T47D (cell line): ENCODE measurements around the gene TTC7B.

ENCODE experiments used
- DNase-seq, 2 experiments: peaks; one replicate each; pipeline versions ENCODE4 v3.0.0 to v3.0.0-alpha.2; 2011 to 2012; ENCODE audit warnings: low read depth in 1 of 2, low spot score in 1 of 2
- JUND ChIP-seq: IDR thresholded peaks from 2 replicates; pipeline ENCODE4 v1.6.1; 2012; ENCODE audit warnings: low read depth
- in situ Hi-C: cut with HindIII; loops from 2 replicates; pipeline ENCODE4 v1.10.0; 2016; ENCODE audit warnings: low sequenced_read_pairs, low pct_unique_long_range_greater_than_20kb

The TTC7B gene

DNA sequence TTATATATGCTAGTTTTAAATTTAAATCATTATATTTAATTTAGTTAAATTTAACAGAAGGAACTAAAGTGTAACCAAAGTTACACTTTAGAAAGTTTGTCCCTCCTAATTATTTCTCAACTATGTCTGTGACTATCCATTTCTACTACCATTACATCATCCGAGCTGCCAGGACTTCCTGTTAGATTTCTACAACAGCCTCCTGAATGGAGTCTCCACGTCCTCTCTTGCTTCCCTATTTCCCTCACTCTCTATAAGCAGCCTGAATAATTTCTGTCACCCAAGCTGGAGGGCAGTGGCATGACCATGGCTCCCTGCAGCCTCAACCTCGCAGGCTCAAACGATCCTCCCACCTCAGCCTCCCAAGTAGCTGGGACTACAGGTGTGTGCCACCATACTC lies 84.1 kb downstream of the TTC7B start:
- DNase-seq = no peak

DNA sequence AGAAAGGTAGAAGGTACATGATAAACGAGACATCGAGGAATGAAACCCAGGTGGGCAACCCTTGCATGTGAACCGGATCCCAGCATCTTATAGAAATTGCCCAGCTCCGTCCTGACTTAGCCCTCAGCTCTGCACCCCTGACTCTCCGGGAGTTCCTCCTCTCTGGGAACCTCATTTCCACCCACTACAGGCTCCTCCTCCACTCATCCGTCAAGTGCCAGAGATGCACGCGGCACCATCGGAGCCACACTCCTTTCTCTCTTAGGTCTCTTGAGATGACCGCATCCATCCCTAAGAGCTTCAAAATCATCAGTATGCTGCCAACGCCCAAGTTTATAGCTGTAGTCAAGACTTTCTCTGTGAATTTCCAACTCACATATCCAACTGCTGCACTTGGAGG lies 84.7 kb downstream of the TTC7B start:
- in situ Hi-C loops = no loop called here
- no peak for TF ChIP-seq JUND

More for the DNA sequence above, 84.1 kb downstream of the TTC7B start:
- in situ Hi-C loops = no loop called here
- no peak for TF ChIP-seq JUND

DNA sequence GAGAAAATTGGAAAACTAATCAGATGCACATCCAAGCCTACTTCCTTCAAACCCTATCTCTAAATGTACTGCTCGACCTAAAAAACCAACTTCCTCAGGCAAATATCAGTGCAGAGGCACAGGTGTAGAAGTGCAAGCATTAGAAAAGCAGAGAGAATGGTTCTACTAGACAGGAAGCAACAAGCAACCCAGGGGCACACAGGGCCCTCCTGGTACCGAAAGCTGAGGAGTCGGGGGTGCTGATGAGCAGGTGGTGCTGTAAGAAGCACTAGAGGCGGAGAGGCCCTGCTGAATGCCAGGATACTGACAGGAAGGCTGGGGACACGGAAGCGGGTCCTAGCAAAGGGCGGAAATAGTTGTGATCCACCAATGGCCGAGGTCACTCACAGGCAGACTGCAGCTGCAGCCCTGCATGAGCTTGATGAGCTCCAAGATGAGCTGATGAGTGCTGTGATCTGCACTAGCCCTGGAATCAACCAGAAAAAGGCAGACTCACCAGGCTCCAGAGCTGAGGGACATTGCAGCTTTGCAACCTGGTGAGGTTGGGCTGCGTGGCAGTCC lies 85.9 kb downstream of the TTC7B start:
- in situ Hi-C loops = no loop called here
- no peak for TF ChIP-seq JUND
- DNase-seq = no peak

More for the DNA sequence above, 84.7 kb downstream of the TTC7B start:
- DNase-seq = no peak

DNA sequence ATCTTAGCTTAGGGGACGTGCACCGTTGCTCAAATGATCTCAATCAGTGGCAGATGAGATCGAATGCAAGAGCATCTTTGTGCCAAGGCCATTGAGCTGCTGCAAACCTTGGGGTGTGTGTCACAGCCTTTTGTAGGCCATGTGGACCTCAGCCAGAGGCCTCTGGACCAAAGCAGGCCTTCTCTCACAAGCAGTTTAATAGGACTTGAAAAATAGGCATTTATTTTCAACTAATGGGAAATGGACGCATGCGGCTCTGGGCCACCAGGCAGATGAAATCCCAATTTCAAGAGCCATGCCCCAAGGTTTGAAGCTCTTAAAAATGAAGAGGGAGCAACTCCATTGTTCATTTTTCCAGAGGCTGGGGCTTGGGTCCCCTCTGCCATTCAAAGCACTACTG lies 87.3 kb downstream of the TTC7B start:
- no peak for DNase-seq
- in situ Hi-C loops = no loop called here
- no peak for TF ChIP-seq JUND

DNA sequence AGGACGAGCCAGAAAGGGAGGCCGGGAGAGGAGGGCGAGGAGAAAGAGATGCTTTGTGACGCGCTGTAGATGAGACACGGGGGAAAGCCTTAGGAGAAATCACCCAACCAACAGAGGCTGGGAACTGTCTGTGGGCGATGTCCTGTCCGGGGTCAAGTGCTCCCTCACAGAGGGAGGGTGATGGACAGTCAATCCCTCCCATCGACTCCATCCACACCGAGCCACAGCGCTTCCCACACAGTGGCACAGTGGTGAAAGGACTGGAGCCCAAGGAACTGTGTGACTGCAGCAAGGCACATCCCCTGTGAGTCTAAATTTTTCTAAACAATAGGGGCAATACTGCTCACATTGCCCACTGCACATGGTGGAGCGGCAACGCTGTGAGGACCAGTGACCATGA lies 89.1 kb downstream of the TTC7B start:
- no peak for DNase-seq
- TF ChIP-seq JUND = no peak
- in situ Hi-C loops = no loop called here

DNA sequence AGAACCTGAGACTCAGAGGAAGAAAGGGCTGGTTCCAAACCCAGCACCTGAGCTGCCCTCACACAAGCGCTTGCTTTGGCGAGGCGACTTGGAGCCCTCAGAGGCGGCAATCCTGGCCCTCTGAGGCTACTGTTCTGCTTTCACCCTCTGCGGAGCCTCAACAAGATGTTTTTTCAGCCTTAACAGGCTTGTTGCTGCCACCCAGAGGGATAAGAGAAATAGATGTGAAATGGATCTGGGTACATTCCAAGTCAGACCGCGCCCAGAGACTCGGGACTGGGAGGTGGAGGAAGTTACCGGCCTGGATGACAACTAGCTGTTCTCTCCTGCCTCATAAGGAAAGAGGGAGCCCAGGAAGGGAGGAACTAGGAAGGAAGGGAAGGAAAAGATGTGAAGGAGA lies 89.6 kb downstream of the TTC7B start:
- DNase-seq = peak in 1 of 2 experiments; percentile 71
- in situ Hi-C loops = no loop called here
- no peak for TF ChIP-seq JUND

DNA sequence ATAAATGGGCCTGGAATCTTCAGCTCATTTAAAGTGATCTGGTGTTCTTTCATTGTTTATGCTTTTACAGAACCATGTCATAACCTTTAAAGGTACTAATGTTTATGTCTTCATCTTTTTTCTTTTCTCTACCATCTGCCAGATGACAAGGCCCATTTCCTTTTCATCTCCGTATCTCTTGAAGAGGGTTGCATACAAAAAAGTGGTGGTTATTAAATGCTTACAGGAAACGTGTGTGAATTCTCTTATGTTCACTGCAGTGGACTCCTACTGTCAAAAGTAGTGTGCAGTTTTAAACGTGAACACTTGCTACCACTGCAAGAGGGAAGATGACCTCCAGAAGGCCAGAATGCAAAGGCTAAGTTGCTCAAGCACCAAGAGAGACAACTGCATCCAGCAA lies 91.4 kb downstream of the TTC7B start:
- in situ Hi-C loops = no loop called here
- no peak for TF ChIP-seq JUND
- DNase-seq = no peak

DNA sequence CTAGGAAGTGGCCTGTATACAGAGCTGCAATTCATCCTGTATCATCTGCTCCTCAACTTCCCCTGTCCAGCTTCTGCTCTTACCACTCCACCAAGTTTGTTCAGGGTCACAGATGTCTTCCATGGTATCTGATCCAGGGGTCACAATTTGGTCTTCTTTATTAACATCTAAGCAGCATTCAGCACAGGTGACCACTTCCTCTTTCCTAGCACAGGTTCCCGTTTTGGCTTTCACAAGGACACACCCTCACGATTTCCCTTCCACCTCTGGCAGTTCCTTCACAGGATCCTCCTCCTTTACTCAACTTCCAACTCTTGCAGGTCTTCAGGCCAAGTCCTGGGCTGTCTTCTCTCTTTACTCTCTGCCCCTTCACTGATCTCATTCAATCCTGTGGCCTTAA lies 93.6 kb downstream of the TTC7B start:
- in situ Hi-C loops = no loop called here
- DNase-seq = no peak
- no peak for TF ChIP-seq JUND

DNA sequence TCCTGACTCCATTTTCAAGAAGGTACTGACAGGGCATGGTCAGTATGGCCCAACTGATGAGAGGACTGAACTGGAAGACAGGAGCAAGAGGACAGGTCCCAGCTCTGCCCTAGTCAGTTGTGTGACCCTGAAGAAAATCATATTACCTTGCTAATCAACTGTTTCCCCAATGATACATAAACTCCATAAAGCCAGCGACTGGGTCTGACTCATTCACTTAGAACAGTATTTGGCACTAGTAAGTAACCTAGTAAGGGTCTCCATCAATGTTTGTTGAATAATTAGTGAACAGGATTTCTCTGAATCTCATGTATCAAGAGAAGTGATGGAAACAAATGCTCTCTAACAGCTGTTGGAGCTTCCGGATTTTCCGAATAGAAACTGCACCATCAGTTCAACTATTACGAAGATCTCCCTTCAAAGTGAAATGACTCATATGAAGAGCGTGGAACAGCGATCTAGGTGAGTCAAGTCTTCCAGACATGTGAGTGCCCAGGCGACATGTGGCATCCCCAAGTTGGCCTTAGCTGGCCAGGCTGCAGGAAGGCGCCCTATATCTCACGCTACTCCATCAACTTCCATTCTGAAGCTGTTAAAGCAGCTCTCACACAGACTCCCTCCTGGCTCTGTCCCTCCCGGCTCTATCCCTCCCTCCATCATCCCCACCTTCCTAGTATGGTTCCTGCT lies 94.5 kb downstream of the TTC7B start:
- in situ Hi-C loops = no loop called here
- TF ChIP-seq JUND = no peak
- no peak for DNase-seq

DNA sequence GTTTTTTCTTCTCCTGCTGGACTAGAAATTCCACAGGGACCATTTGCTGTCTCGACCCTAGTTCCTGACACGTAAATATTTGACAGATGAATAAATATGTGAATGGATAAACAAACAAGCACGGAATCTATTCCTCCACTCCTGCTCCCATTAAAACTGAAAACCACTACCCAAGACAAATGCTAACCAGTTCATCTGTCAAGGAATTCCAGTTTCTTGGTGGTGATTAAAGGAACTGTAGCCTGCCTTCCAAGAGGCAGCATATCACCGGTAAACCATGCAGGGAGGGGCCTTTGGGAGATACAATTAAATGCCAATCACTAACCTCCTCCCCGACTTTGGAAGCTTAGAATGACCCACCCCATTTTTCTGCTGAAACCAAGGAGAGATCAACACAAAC lies 95.4 kb downstream of the TTC7B start:
- no peak for TF ChIP-seq JUND
- no peak for DNase-seq
- in situ Hi-C loops = no loop called here

DNA sequence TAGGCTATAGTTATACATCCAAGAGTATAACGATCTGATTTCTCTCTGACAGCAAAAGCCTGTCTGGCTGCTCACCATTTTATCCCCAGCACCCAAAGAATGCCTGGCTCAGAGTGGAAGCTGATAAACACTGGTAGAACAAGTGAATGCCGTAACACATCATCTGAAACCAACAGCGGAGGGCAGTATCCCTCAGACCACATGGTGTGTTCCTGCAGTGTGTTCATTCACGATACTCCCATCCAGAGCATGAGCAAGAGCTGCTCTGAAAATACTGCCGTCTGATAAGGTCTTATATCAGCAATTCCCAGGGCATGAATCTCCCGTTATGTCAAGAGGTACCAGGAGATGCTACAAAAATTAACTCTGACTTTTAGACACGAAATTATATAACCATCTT lies 95.9 kb downstream of the TTC7B start:
- DNase-seq = peak in 1 of 2 experiments; percentile 46
- TF ChIP-seq JUND = no peak
- in situ Hi-C loops = no loop called here

DNA sequence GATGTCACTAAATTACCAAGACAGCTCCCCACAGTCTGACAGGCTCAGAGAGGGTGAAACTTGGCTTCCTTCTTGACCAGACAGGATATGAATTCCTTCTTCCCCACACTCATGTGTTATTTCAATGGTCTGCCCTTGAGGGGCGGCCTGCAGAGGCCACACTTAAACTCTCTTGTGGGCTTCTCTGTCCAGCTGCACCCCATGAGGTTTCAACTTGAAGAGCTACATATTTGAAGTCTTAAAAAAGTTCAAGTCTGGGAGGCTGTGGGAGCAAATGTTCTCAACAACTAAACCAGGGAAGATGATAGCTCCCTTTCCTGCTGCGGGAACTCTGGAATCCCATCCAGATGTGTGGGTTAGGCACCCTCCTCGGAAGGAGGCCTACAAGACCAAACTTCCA lies 98.3 kb downstream of the TTC7B start:
- TF ChIP-seq JUND = no peak
- no peak for DNase-seq
- in situ Hi-C loops = no loop called here

DNA sequence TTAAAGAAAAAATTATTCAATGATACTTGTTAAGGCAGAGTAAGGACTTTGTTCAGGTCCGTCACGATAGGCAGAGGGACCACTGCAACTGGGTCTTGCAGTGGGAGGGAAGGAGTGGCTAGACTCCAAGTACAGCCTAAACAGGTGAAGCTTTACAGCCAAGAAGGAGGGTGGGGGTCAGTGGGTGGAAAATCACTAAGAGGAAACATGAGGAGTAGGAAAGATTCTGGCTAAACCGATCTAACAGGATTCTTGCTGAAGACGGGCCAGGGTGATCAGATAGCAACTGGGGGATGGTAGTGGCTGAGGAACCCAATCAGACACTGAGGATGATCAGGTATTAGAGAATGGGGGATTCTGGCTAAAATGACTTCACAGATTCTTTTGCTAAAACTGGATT lies 100.2 kb downstream of the TTC7B start:
- no peak for TF ChIP-seq JUND
- peak in 1 of 2 experiments; percentile 88 for DNase-seq
- in situ Hi-C loops = no loop called here

DNA sequence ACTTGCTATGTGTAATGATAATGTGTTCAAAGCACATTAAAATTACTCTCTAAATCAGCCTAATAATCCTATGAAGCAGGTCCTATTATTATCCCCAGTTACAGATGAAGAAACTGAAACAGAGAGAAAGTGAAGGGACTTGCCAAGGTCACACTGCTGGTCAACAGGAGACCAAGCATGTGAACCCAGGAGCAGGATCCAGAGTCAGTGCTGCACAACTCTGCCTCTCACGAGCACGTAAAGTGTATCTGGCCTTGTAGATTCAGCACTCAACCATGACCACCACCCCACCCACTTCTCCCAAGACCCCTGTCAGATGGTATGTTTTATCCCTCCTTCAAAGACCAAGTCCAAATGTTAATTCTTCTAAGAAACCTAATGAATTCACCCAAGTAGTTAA lies 100.7 kb downstream of the TTC7B start:
- no peak for TF ChIP-seq JUND
- in situ Hi-C loops = no loop called here
- no peak for DNase-seq
